ENCODE results near the gene HTR1D. TPM values are rescaled to one million over a fixed set of nuclear protein-coding genes. Genes with fewer than 3 reads are reported as not detected.
"Not testable (repeated sequence)": the region's sequence is repeated elsewhere in the genome, so short reads cannot be mapped to it uniquely, and the experiment has no call there.

The HTR1D gene
- total and polyA plus RNA-seq, 8 donors: 0.07 to 0.26 (median 0.16) TPM

- H3K27me3 ChIP-seq: no peaks in the 10 kb centered on the region
- DNase-seq (no peak), ATAC-seq (no peak)
- no peaks in the 10 kb centered on the region for H3K4me1 ChIP-seq
- H3K9me3 ChIP-seq: no peaks in the 10 kb centered on the region
- intact Hi-C loops (cut with DNase I): no loop called here
- no peaks in the 10 kb centered on the region for H3K36me3 ChIP-seq
- TF ChIP-seq CTCF (IDR thresholded peaks at IDR 0.05): no peak
- H3K4me3 ChIP-seq: no peak overlapping the region
- H3K27ac ChIP-seq: no peak overlapping the region
Observed at GRCh38 chr1:23191199-23191598, 26.1 kb downstream of the HTR1D start.

GRCh38 chr1:23188936-23189452 lies 28.3 kb downstream of the HTR1D start:
- not testable (repeated sequence) for H3K4me1 ChIP-seq, DNase-seq, H3K27me3 ChIP-seq, H3K9me3 ChIP-seq, H3K27ac ChIP-seq, H3K4me3 ChIP-seq, H3K36me3 ChIP-seq
- ATAC-seq: peak; percentile 25
- intact Hi-C loops (cut with DNase I): loop anchor here in 1 of 2 donors (10.0 kb wide), 1 partner anchor 214 kb away; the partner anchor contains the start of gene LACTBL1

- no peak for DNase-seq
- no peak for ATAC-seq
- intact Hi-C loops (cut with DNase I): loop anchor here in 1 of 2 donors (10.0 kb wide), 1 partner anchor 214 kb away; the partner anchor contains the start of gene LACTBL1
- no peaks in the 10 kb centered on the region for H3K36me3 ChIP-seq
- H3K4me1 ChIP-seq: peaks cover 0 to 7% of the 10 kb centered on the region in 2 donors
- no peaks in the 10 kb centered on the region for H3K9me3 ChIP-seq
- H3K27me3 ChIP-seq: no peaks in the 10 kb centered on the region
- H3K27ac ChIP-seq: no peak overlapping the region
- no peak for TF ChIP-seq CTCF (IDR thresholded peaks at IDR 0.05)
- no peak overlapping the region for H3K4me3 ChIP-seq
Observed at GRCh38 chr1:23188434-23188884, 28.8 kb downstream of the HTR1D start.

GRCh38 chr1:23187637-23188036 lies 29.7 kb downstream of the HTR1D start:
- DNase-seq (no peak), ATAC-seq (no peak)
- Histone ChIP-seq H3K27ac (no peak overlapping the region), H3K27me3 (no peaks in the 10 kb centered on the region), H3K4me1 (peaks cover 0 to 7% of the 10 kb centered on the region in 2 donors), H3K9me3 (no peaks in the 10 kb centered on the region), H3K36me3 (no peaks in the 10 kb centered on the region), H3K4me3 (no peak overlapping the region)
- intact Hi-C loops (cut with DNase I): loop anchor here in 1 of 2 donors (10.0 kb wide), 1 partner anchor 213 kb away; the partner anchor contains the start of gene LACTBL1
- no peak for TF ChIP-seq CTCF (IDR thresholded peaks at IDR 0.05)

GRCh38 chr1:23185381-23185780 lies 31.9 kb downstream of the HTR1D start:
- Histone ChIP-seq H3K27me3 (no peaks in the 10 kb centered on the region), H3K4me1 (peaks cover 0 to 7% of the 10 kb centered on the region in 2 donors), H3K9me3 (no peaks in the 10 kb centered on the region), H3K36me3 (no peaks in the 10 kb centered on the region), H3K4me3 (no peak overlapping the region), H3K27ac (no peak overlapping the region)
- DNase-seq: no peak
- intact Hi-C loops (cut with DNase I): loop anchor here in 1 of 2 donors (2.0 to 10.0 kb wide), 2 partner anchors 87 to 211 kb away; partner anchors contain the start of gene LACTBL1
- no peak for ATAC-seq
- no peak for TF ChIP-seq CTCF (IDR thresholded peaks at IDR 0.05)
